PC-9 (cell line): ENCODE measurements around the gene KIR3DL1.
"Not testable (repeated sequence)": the region's sequence is repeated elsewhere in the genome, so short reads cannot be mapped to it uniquely, and the experiment has no call there.

ENCODE experiments used
- EZH2 ChIP-seq: fragments of 200-600 bp; sonication (generic); IDR thresholded peaks from 2 replicates; pipeline ENCODE4 v1.8.0; 2017; ENCODE audit warnings: antibody characterized with exemption, low read depth
- TF ChIP-seq, protein P1 (sequence below): fragments of 200-600 bp; sonication (generic); conservative IDR thresholded peaks from 2 replicates; pipeline ENCODE4 v1.6.1; 2017; ENCODE audit warnings: mixed run types, antibody characterized with exemption, mild to moderate bottlenecking, moderate library complexity

DNA sequence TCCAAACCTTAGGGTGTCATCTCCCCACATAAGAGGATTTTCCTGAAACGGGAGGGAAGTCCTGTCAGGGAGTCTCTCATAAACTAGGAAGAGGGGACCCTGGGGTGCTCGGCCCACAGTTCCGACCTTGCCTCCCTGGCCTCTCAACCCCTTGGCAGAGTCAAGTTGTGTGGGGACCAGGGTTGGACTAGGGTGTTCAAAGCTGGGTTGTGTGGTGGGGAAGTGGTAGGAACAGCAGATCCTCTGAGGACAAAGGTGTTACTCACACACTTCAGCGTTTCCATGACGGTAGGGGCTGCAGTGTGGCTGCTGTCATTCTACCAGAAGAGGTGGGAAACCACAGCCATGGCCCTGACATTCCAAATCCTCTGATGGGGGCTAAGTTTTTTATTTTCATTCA, 18.9 kb downstream of the KIR3DL1 start:
- TF ChIP-seq, protein P1, sequence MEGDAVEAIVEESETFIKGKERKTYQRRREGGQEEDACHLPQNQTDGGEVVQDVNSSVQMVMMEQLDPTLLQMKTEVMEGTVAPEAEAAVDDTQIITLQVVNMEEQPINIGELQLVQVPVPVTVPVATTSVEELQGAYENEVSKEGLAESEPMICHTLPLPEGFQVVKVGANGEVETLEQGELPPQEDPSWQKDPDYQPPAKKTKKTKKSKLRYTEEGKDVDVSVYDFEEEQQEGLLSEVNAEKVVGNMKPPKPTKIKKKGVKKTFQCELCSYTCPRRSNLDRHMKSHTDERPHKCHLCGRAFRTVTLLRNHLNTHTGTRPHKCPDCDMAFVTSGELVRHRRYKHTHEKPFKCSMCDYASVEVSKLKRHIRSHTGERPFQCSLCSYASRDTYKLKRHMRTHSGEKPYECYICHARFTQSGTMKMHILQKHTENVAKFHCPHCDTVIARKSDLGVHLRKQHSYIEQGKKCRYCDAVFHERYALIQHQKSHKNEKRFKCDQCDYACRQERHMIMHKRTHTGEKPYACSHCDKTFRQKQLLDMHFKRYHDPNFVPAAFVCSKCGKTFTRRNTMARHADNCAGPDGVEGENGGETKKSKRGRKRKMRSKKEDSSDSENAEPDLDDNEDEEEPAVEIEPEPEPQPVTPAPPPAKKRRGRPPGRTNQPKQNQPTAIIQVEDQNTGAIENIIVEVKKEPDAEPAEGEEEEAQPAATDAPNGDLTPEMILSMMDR: not testable (repeated sequence)
- TF ChIP-seq EZH2: not testable (repeated sequence)
